CD4-positive, alpha-beta T cell treated with Interleukin-17A for 1 hour (primary cell): Measurements from ENCODE around the gene CRISP2.
"Not testable (repeated sequence)": the region's sequence is repeated elsewhere in the genome, so short reads cannot be mapped to it uniquely, and the experiment has no call there.

ENCODE experiments used
- DNase-seq: peaks from one replicate; pipeline ENCODE4 v3.0.0-alpha.2; 2020

Gene CRISP2, protein sequence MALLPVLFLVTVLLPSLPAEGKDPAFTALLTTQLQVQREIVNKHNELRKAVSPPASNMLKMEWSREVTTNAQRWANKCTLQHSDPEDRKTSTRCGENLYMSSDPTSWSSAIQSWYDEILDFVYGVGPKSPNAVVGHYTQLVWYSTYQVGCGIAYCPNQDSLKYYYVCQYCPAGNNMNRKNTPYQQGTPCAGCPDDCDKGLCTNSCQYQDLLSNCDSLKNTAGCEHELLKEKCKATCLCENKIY

DNA sequence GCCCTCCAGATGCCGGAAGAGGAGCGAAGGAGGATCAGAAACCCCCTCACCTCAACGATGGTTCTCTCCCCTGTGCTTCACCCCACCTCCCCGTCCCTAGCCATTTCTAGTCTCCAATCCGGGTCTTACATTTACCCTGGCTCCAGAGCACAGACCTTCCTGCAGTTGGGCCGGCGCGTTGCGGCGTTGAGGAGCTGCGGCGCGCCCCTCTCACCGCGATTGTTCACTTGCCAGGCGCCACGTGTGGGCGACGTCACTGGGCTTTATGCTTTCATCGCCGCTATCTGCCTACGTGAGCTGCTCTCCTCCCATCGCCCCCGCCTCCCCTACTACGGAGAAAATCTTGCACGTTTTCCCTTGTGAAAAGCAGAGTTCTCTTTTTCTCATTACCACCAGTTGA lies at the start of gene CRISP2:
CRISP2 (minus strand) TSS at position 198 of the 400 bp plus-strand sequence. CDS start 4,347 bp downstream, outside the sequence.
- DNase-seq, result no peak

DNA sequence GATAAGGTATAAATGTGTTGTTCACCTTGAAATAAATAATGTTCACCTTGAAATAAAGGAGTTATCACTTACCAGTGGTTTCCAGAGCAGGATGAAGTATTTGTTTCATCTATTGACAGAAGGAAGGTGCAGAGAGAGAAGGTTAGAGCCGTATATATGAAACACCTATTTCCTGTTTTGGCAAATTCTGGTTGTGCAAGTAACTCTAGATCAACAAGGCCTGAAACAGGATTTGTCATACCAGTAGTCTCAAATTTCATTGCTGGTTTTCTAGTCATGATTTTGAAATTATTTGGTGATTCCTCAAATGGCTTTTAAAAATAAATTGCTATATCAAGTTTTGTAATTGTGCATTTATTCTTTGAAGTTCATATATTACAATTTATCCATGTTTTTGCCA lies 30.9 kb upstream of the CRISP2 start, which contains the start of gene CRISP3:
CRISP3 (minus strand) TSS at position 130 of the 400 bp plus-strand sequence; CDS start at position 109, 21 bp downstream.
- DNase-seq, result no peak

DNA sequence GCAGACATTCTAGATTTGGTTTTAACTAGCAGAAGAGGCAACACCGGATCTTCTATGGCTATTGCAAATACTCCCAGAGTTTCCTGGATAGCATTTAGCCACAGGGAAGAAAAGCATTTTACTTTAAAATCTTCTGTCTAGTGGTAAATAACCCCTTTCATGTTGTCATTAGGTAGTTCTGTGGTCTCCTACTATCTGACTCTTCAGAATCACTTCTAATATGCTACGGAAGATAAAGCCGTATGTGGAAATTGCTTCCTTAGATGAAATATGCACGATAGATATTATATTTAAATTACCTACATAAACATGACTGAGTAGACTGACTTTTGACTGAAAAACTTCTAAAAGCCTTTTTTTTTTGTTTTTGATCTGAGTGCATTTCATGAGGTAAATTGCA lies 30.1 kb upstream of the CRISP2 start:
- DNase-seq, result no peak

DNA sequence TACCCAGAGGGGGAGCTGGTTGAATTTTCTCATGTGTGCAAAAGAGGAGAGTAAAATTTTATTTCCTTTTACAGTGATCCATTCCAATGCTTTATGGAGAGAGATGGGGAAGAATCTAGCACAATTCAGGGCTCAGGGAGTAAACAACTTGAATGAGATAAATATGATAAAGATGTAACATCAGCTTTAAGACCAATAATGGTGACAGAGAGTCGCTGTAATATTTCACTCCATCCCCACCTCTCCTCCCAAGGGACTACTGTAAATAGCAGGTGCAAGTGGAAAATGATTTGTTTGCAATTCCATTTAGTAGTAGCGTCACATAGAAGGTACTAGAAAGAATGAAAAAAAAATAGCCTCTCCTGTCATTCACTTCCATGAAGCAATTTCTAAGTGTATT lies 26.1 kb upstream of the CRISP2 start:
- no peak for DNase-seq

DNA sequence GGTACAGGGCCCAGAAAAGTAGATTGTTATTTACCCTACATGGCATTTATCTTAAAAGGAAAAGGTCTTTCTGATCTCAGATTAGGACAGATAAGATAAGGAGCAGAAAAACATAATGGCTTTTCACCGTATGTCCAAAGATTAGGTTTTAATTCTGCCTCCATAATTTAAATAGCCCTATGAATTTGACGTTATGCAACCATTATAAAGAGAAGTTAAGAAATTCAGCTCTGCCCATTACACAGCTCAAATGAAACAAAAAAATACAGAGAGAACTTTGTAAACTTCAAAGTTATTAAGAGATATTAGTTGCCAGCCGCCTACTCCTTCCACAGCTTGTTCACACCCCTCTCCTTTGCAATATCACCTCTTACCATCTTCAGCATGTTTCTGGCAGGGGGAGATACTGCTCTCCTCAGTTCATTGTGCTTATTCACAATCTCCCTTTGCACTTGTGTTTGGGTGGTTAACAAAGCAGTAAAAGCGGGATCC lies 22.7 kb upstream of the CRISP2 start:
- no peak for DNase-seq

DNA sequence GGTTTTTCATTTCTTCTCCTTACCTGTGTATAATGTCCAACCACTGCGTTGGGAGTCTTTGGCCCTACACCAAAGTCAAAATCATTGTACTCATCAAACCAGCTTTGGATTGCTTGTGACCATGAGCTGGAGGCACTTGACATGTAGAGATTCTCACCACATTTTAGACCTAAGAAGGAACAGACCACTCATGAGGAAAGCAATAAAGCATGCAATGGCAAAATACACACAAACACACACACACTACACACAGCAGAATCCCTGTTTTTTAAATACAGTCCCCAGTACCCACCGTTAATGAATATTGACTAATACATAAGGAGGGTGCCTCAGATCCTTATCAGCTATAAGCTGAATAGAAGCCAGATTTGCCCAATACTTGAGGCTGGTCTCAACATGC lies 20.3 kb upstream of the CRISP2 start:
- DNase-seq, result no peak

DNA sequence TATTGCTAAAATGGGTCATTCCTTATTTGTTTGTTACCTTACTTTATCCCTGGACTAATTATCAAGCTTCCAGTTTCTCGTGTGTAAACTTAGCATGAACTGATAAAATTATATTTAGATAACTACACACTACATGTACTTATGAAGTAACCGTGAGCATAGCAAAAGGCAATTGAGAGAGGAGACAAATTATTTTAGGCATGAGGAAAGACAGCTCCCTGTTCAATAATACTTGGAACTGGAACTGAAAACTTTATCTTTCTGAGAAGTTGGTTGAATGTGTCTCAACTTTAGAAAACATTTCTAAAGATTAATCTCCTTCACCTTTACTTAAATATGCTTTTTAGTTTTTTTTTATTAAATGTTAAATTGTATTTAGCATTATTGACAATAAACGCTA lies 19.4 kb upstream of the CRISP2 start:
- DNase-seq, result no peak

DNA sequence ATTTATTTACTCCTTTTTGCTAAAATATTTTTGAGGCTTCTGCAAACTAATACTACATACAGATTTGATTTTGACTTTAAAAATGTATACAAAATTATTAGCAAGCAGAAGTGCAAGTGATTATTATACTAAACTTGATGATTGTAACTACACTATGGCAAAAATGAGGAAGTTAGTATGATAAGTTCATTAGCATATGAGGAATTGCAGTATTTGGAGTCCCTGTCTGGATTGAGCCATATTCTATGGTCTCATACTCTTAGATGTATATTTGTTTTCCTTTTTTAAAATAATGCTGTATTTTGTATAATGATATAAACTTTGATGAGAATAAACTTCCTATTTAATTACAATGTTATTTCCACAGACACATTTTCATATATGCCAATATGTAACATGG lies 16.9 kb upstream of the CRISP2 start:
- DNase-seq, result no peak

DNA sequence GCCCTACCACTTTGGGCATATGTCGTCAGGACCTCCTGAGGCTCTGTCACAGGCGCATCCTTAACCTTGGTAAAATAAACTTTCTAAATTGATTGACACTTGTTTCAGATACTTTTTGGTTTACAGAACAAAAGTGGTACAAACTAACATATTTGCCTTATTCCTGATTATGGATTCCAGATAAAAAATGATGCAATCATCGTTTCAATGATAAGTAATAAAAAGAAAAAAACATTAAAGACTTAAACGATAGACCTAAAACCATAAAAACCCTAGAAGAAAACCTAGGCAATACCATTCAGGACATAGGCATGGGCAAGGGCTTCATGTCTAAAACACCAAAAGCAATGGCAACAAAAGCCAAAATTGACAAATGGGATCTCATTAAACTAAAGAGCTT lies 10.6 kb upstream of the CRISP2 start:
- not testable (repeated sequence) for DNase-seq

DNA sequence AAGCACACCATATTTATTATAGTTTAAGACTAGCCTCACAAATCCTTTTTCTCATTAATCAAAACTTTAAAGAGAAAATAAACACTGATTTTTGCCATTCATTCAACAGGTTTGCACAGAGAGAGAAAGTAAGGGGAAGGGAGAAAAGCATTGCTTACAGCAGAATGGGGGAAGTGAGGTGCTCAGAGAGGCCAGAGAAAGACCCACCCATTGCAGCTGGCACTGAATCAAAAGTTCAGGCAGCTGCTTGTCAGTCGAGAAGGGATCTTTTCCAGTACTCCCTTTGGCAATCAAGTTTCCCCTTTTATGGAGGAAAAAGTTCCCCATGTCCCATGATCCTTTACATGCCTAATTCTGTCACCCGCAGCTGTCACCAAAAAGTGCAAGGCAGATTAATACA lies 8.0 kb upstream of the CRISP2 start:
- no peak for DNase-seq

DNA sequence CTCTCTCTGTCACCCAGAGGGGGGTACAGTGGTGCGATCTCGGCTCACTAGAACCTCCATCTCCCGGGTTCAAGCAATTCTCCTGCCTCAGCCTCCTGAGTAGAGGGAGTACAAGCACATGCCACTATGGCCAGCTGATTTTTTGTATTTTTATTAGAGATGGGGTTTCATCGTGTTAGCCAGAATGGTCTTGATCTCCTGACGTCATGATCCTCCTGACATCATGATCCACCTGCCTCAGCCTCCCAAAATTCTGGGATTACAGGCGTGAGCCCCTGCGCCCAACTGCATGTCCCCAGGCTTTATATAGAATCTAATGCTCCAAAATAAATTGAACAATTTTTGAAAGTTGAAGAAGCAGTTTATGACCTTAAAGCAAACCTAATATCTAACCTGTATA lies 7.0 kb upstream of the CRISP2 start:
- DNase-seq, result no peak

DNA sequence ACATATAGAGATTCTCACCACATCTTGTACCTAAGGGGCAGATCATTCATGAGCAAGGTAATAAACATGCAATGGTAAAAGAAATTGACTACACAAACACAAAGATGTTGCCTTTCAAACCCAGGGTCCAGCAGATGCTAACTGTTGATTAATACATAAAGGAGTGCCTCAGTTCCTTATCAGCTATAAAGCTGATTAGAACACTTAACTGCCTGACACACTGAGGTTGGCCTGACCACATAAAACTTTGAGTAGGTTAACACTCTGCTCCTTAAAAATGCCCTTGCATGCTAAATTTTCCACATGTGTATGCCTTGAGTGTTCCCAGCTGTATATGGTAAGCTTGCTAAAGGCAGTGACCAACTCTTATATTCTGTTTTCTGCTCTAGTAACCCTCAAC lies 14.9 kb downstream of the CRISP2 start:
- DNase-seq, result no peak

DNA sequence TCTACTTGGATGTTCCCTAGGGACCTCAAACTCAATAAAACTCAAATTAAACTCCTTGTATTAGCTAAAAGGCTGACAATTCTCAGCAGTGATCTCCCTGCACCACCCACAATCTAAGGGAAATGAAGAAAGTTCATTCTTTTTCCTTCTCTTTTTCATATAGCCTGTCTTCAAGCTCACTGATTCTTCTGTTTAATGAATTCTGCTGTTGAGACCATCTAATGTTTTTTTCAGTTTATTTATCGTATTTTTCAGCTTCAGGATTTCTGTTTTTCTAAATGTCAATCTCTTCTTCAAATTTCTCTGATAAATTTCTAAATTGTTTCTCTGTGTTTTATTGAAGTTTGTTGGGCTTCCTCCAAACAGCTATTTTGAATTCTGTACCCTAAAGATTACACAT lies 19.8 kb downstream of the CRISP2 start:
- DNase-seq, result no peak

DNA sequence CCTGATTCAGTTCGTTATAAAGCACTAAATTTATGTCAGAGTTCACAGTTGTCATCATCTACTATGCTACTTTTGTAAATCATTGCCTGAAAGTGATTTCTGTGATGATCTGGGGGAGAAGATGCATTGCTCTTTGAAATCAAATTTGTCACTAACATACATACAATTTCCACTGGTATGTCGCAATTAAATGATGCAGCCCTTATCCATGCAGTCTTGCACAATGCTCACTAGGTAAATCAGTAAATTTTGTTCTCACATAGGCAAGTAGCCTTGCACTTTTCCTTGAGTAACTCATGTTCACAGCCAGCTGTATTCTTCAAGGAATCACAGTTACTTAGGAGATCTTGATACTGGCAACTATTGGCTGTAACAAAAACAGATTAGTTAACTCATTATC lies 20.8 kb downstream of the CRISP2 start:
- DNase-seq, result no peak

DNA sequence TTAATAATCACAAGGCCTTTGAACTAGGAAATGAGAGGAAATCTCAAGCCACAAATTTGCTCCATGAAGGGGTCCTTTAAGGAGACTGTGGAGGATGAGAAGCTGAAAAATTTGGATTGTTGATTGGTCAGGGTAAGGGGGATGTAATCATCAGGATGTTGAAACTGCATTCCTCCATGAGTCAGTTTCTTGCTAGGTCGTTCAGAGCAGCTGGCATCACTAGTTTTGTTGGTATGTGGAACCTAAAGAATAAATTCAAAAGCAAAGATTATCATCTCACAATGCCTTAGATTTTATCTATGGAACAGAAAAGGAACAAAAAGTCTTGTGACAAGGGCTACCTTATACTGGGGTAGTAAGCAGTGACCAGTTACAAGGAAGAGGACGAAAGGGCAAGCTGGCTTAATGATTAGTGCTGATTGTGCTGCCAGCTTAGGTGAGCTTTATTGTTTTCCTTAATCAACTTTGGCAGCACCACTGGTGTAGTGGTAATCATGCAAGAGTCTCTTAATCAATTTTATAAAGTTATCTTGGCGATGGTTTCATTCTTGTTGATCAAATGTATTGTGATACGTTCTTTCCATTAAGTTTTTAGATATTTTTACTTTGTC lies 36.6 kb downstream of the CRISP2 start:
- no peak for DNase-seq

DNA sequence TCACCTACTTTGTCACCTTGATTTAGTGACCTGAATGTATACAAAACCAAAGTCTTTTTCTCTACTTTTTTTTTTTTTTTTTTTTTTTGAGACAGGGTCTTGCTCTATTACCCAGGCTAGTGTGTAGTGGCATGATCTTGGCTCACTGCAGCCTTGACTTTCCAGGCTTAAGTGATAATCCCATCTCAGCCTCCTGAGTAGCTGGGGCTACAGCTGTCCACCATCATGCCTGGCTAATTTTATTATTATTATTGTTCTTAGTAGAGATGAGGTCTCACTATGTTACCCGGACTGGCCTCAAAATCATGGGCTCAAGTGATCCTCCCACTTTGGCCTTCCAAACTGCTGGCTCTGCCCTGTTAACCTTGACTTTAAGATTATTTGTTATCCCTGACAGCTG lies 37.5 kb downstream of the CRISP2 start:
- DNase-seq, result no peak

DNA sequence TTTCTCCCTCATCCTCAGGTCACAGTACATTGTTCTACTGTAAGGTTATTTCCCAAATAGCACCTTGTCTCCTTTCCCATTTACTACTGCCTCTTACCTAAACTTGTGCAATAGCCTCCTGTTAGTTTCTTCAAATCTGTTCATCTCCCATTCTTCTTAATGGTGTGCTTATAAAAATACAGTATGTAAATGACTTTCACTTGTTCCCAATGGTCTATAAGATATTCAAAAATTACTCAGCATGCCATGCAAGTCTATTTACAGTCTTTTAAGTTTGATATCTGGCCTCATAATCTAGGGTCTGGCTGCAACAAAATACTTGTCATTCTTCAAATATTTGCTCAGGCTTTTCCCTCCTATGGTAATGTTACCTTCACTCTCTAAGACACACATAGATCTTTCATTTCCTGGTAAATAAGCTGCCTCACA lies 45.2 kb downstream of the CRISP2 start:
- DNase-seq, result no peak

DNA sequence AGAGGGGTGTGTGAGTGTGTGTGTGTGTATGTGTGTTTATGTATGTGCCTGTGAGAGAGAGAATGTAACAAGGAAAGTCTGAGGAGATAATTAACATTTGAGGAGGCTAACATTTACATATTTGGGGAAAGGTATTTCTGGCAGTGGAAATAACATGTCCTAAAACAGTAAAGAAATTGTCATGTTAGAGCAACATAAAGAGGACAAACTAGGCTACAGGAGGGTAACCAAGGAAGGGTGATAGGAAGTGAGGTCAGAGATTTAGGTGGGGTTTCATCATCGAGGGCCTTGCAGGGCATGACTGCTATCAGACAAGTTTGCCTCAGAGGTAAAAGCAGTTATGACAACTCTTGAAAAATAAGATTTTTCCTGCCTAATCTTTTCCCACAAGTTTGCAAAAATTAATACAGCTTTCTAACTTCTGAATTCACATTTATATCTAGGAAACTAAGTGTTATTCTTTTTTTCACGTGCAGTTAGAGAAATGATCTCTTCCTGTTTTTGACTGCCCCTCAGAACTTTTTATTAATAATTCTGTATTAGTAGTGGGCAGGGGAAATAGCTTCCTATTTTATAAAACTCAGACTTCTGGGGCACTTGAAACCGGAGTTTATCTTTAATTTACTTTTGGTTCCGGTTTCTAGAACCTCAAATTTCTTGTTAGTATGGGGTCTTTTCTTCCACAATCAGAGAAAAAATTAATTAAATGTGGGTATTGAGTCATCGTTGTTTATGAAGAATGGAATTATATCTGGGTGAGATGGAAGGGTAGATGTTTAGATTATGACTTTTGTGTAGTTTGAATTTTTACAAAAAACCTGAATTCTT lies 46.2 kb downstream of the CRISP2 start:
- DNase-seq, result no peak

DNA sequence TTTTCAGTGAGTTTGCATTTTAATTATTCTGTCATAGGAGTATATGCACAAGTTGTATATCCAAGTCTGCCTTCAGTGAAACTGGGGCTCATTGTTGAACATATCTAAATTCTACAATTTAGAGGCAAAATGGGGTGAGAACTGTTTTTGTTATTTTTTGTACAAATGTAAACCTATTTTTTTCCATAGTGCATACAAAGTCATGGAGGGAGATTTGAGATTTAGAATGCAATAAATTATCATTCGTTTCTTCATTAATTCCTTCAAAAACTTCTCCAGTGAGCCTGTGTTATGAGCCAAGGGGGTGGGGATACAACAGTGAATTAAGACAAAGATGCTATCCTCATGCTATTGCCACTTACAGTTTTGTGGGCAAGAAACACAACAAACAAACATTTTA lies 46.9 kb downstream of the CRISP2 start:
- DNase-seq, result no peak

DNA sequence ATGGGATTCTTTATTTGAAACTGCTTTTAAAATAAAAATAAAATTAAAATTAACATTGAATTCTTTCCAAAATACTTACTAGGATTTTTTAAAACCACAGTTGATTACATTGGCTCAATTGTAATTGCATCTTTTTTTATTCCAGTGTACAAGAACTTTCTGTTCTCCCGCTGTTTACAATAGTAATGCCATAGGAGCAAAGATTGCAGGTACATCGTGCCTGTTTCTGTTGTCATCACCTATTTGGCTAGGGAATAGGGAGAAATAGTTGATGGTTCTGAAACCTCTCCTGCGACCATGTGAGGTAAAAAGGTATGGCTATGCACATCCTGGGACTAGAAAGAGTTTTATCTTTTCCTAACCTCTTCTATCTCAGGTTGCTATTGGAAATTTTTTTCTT lies 48.5 kb downstream of the CRISP2 start:
- no peak for DNase-seq

DNA sequence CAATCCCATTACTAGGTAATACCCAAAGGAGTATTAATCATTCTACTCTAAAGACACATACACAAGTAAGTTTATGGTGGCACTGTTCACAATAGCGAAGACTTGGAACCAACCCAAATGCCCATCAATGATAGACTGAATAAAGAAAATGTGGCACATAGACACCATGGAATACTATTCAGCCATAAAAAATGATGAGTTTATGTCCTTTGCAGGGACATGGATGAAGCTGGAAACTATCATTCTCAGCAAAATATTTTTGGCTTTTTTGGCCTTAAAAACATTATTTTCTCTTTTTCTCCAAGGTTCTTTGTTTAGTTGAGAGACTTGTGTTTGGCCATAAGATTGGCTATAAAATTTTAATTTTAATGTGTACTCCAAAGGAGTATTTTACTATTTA lies 49.3 kb downstream of the CRISP2 start:
- not testable (repeated sequence) for DNase-seq

DNA sequence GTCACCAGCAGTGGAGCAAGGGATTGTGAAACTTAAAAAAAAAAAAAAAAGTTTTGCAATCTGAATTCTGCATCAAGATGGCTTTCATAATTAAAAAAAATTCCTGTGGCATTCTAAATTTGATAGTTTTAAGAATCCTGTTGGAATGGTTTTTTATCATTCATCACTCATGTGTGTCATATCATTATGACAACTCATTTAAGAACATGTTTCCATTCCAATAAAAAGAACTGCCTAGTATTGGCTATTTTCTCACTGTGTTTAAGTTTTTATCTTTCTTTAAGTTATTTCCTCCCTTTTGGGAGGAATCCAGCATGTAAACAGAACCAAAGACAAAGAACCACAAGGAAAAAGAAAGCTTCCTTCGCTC lies 50.5 kb downstream of the CRISP2 start:
- no peak for DNase-seq

DNA sequence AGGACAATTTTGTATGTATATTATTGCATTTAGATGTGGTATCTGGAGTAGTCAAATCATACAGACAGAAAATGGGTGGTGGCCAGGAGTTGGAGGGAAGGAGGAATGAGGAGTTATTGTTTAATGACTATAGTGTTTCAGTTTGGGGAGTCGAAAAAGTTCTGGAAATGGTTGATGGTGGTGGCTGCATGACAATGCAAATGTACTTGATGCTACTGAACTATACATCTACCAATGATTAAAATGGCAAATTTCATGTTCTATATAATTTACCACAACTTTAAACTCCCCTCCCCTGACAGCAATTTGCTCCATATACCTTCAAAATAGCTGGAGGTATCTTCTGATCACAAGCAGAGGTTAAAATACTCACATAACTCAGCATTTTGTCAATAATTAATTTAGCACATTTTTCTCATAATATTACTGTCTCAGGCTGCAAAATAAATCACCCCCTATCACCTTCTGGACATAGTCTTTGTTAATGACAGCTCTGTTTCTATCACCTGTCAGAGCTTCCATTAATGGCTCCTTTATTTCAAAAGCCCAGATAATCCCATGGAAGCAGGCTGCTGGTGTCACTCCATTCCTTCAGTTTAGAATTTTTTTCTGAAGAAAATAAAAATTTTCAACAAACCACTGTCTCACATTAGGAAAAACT lies 51.0 kb downstream of the CRISP2 start:
- no peak for DNase-seq
